ENCODE results near the gene USH1C. TPM values are rescaled to one million over a fixed set of nuclear protein-coding genes. Genes with fewer than 3 reads are reported as not detected.

USH1C gene
- total and polyA plus RNA-seq, 9 of the 15 experiments (the other 6 are each of a cell fraction or from before 2014, with no cell fraction given), result 0.04 TPM; not detected in 8

- Histone ChIP-seq H3K36me3 (ENCODE audit: control insufficient read depth, insufficient read depth, low read length) (no peaks in the 10 kb centered on the region), H3K9me3 (replicated peaks; ENCODE audit: control insufficient read depth, insufficient read depth, low read depth, low read length) (no peaks in the 10 kb centered on the region), H2AFZ (ENCODE audit: low read depth, low read length) (no peak overlapping the region), H3K27ac (ENCODE audit: extremely low read depth, low read depth, low read length) (no peak overlapping the region), H3K4me1 (replicated peaks in 1 of 2; ENCODE audit: control insufficient read depth in 2 of 2, insufficient read depth in 2 of 2, low read length in 2 of 2) (peaks cover 0 to 22% of the 10 kb centered on the region in 2 experiments; a peak in 3 of 5 replicates), H3K4me3 (no peak overlapping the region), H3K9me1 (ENCODE audit: control insufficient read depth, insufficient read depth, low read length) (no peaks in the 10 kb centered on the region), H3K27me3 (ENCODE audit: control insufficient read depth in 2 of 2, insufficient read depth in 2 of 2, low read length in 2 of 2) (peaks cover 10 to 48% of the 10 kb centered on the region in 2 experiments; a peak in 3 of 5 replicates), H3K9ac (ENCODE audit: insufficient read depth in 1 of 2, low read depth in 2 of 2, low read length in 2 of 2) (no peak overlapping the region), H3K4me2 (ENCODE audit: insufficient read depth, low read length) (no peak overlapping the region), H3K79me2 (ENCODE audit: control insufficient read depth, insufficient read depth, low read length) (no peaks in the 10 kb centered on the region), H4K20me1 (replicated peaks; ENCODE audit: control insufficient read depth, insufficient read depth, low read length) (no peaks in the 10 kb centered on the region; the same call in 1 of the 2 replicates)
- FAIRE-seq, result no peak
- intact Hi-C loops (cut with micrococcal nuclease), result no loop called here
- DNase-seq (ENCODE audit: extremely low read depth in 1 of 4, low spot score in 3 of 4), result no peak
- ChIA-PET POLR2A (no interaction called here), CTCF (ENCODE audit: low intra/inter-chr PET ratio) (no interaction called here)
- in situ Hi-C loops (cut with MboI), result no loop called here
- BruUV-seq (replicated peaks), result no TSS peak
- ATAC-seq, result no peak
- WGBS (ENCODE audit: insufficient coverage, low coverage, missing lambda C conversion rate), result 3% methylated on average over 2 of the region's 2 CpGs
- TF ChIP-seq ZNF24 (IDR thresholded peaks at IDR 0.05) (peak; percentile 80), ZBTB5 (IDR thresholded peaks at IDR 0.05) (no peak)
Observed at GRCh38 chr11:17546240-17546639, 2.0 kb upstream of the USH1C start.

- 10% methylated on average over 11 of the region's 17 CpGs for WGBS (ENCODE audit: insufficient coverage, low coverage, missing lambda C conversion rate)
- H3K9ac ChIP-seq (ENCODE audit: insufficient read depth in 1 of 2, low read depth in 2 of 2, low read length in 2 of 2), result peak overlapping the region in 1 of 2 experiments; percentile 68; a peak in 2 of 4 replicates
- ChIA-PET CTCF (ENCODE audit: low intra/inter-chr PET ratio) (no interaction called here), POLR2A (interaction anchor here (0.6 to 2.0 kb wide), 2 partner anchors 14 to 61 kb away, joined by 3 to 5 read pairs; no protein-coding TSS in a partner anchor)
- in situ Hi-C loops (cut with MboI), result no loop called here
- H3K9me1 ChIP-seq (ENCODE audit: control insufficient read depth, insufficient read depth, low read length), result no peaks in the 10 kb centered on the region
- no peak for DNase-seq (ENCODE audit: extremely low read depth in 1 of 4, low spot score in 3 of 4)
- no peaks in the 10 kb centered on the region; the same call in 1 of the 2 replicates for H4K20me1 ChIP-seq (replicated peaks; ENCODE audit: control insufficient read depth, insufficient read depth, low read length)
- peaks cover 10 to 56% of the 10 kb centered on the region in 2 experiments; a peak in 3 of 5 replicates for H3K27me3 ChIP-seq (ENCODE audit: control insufficient read depth in 2 of 2, insufficient read depth in 2 of 2, low read length in 2 of 2)
- H2AFZ ChIP-seq (ENCODE audit: low read depth, low read length), result 0 out of 2 replicates have a peak overlapping the region, but pooled peaks have one; percentile 93
- FAIRE-seq, result no peak
- H3K9me3 ChIP-seq (replicated peaks; ENCODE audit: control insufficient read depth, insufficient read depth, low read depth, low read length), result no peaks in the 10 kb centered on the region
- no peak overlapping the region for H3K27ac ChIP-seq (ENCODE audit: extremely low read depth, low read depth, low read length)
- peak overlapping the region; percentile 25 for H3K4me3 ChIP-seq
- intact Hi-C loops (cut with micrococcal nuclease), result no loop called here
- 0 out of 2 replicates have a peak overlapping the region, but pooled peaks have one; percentile 18 for H3K4me2 ChIP-seq (ENCODE audit: insufficient read depth, low read length)
- H3K36me3 ChIP-seq (ENCODE audit: control insufficient read depth, insufficient read depth, low read length), result no peaks in the 10 kb centered on the region
- no peak for ATAC-seq
- H3K4me1 ChIP-seq (replicated peaks in 1 of 2; ENCODE audit: control insufficient read depth in 2 of 2, insufficient read depth in 2 of 2, low read length in 2 of 2), result peaks cover 0 to 22% of the 10 kb centered on the region in 2 experiments; a peak in 2 of 5 replicates
- no TSS peak for BruUV-seq (replicated peaks)
- no peaks in the 10 kb centered on the region for H3K79me2 ChIP-seq (ENCODE audit: control insufficient read depth, insufficient read depth, low read length)
- TF ChIP-seq TARDBP (IDR thresholded peaks at IDR 0.05), result no peak
- TF ChIP-seq SIN3B (IDR thresholded peaks at IDR 0.05; ENCODE audit: low read depth), result no peak
- TF ChIP-seq SMAD1 (IDR thresholded peaks at IDR 0.05; ENCODE audit: low read depth, low read length, partially characterized antibody), result no peak
- no peak for TF ChIP-seq ELK3 (CRISPR knock-in tag; IDR thresholded peaks at IDR 0.05)
- TF ChIP-seq TSHZ1 (CRISPR knock-in tag; IDR thresholded peaks at IDR 0.05), result no peak
Observed at GRCh38 chr11:17543574-17544180, 539 bp downstream of the USH1C start.
